Activated CD8-positive, alpha-beta memory T cell treated with anti-CD3 and anti-CD28 coated beads for 36 hours (primary cell): Measurements from ENCODE around the gene WDFY3. TPM values are rescaled to one million over a fixed set of nuclear protein-coding genes. Genes with fewer than 3 reads are reported as not detected.

Experiments
- CTCF ChIA-PET: fragments of 350-600 bp; sonication (Branson Sonifier 250); formaldehyde crosslinking; loops from one replicate; lab custom pipeline; 2021; ENCODE audit warnings: antibody characterized with exemption; lab: Charles Lee
- POLR2A ChIA-PET: fragments of 350-600 bp; sonication (Branson Sonifier 250); formaldehyde crosslinking; loops from one replicate; lab custom pipeline; 2021; ENCODE audit warnings: antibody characterized with exemption; lab: Charles Lee
- total RNA-seq, 2 experiments: library from RNA; stranded (reverse); gene quantifications; one replicate each; pipeline ENCODE4 v1.2.3, GENCODE V29; 2021

Gene WDFY3
- total RNA-seq, 2 experiments from 2014 or later, result 0.78 to 0.96 TPM

DNA sequence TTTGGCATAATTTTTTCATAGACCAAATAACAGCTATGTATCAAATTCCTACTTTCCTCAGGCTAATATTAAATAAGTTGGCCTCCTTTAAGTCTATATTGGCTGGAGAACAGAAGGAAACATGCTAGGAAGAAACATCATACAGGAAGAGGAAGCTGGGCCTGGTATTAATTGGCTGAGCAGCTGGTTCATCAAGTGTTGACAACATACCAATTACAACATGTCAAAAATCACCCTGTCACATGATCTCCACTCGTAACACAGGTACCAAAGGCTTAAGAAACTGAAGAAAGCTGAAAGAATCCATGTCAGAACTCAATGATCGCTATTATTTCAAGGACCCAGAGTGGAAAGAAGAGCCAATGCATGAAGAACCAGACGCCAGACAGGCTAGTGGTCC is 10.5 kb downstream of the WDFY3 start:
- ChIA-PET CTCF (no interaction called here), POLR2A (no interaction called here)

- CTCF ChIA-PET, result no interaction called here
- POLR2A ChIA-PET, result no interaction called here
Observed at GRCh38 chr4:84954982-84955567, 11.4 kb downstream of the WDFY3 start.

- ChIA-PET POLR2A (no interaction called here), CTCF (no interaction called here)
Observed at GRCh38 chr4:84952776-84953175, 13.7 kb downstream of the WDFY3 start.

DNA sequence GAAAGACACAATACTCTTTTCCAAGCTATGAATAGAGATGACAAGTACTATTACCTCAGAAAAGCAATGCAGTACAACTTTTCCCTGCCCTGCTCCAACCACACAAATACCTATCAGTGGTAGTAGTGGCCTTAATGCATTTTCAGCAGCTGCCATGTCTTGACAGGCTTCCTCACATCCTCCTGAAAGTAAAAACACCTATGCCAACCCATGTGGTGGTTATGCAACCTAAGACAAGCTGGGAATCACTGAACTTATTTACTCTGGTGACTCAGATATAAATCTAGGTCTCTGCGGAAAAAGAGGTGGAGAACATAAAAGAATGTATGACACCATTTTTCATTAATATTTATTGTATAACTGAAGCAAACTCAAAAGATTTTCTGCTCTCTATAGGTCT is 14.5 kb downstream of the WDFY3 start:
- ChIA-PET CTCF (no interaction called here), POLR2A (no interaction called here)

GRCh38 chr4:84948056-84948455 is 18.4 kb downstream of the WDFY3 start:
- ChIA-PET POLR2A (no interaction called here), CTCF (interaction anchor here (0.7 kb wide), 1 partner anchor 13 kb away, joined by 4 read pairs; no protein-coding TSS in a partner anchor)

- ChIA-PET POLR2A (no interaction called here), CTCF (no interaction called here)
Observed at GRCh38 chr4:84944947-84945346, 21.5 kb downstream of the WDFY3 start.

GRCh38 chr4:84940960-84941359 is 25.5 kb downstream of the WDFY3 start:
- ChIA-PET CTCF (no interaction called here), POLR2A (no interaction called here)

GRCh38 chr4:84939113-84939512 is 27.4 kb downstream of the WDFY3 start:
- ChIA-PET POLR2A (no interaction called here), CTCF (no interaction called here)

GRCh38 chr4:84938316-84938715 is 28.2 kb downstream of the WDFY3 start:
- ChIA-PET CTCF (no interaction called here), POLR2A (no interaction called here)

DNA sequence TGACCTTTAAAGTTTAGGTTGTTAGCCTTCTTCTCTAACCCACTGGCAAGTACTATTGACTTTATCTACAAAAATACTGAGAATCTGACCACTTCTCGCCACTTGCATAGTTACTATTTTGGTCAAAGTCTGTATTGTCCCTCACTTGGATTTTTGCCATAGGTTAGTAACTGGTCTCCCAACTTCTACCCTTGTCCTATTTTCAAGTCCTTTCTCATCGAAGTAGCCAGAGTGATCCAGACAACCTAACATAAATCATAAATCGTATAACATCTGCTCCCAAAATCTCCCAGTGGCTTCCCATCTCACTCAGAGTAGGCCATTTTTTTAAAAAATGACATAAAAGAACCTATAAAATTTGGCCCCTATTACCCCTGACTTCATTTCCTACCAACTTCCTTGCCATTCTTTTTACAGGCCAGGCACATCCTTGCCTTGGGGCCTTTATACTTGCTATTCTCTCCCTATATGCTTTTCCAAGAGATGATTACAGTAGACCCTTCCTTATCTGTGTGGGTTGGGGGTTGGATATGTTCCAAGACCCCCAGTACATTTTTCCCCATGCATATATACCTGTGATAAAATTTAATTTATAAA is 29.0 kb downstream of the WDFY3 start:
- POLR2A ChIA-PET, result no interaction called here

GRCh38 chr4:84936123-84936522 is 30.4 kb downstream of the WDFY3 start:
- CTCF ChIA-PET, result no interaction called here
- POLR2A ChIA-PET, result no interaction called here

More for the DNA sequence above, 29.0 kb downstream of the WDFY3 start:
- CTCF ChIA-PET, result no interaction called here

DNA sequence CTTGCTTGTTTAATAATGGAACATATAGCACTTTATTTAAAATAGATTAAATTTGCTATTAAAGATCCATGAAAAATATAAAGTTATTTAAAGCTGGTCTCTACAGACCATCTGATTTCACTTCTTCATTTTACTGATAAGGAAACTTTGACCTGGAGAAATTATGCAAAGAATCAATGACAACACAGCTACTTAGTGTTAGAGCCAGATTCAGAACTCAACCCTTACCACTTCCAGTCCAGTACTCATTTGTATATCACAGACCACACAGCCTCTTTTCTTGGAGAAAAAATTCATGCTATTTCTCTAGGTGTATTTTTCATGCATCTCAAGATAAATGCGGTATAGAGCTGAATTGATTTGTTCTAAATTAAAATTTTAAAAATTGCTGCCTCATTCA is 34.0 kb downstream of the WDFY3 start:
- CTCF ChIA-PET, result no interaction called here
- POLR2A ChIA-PET, result no interaction called here

- ChIA-PET POLR2A (no interaction called here), CTCF (no interaction called here)
Observed at GRCh38 chr4:84931961-84932360, 34.5 kb downstream of the WDFY3 start.

GRCh38 chr4:84931274-84931673 is 35.2 kb downstream of the WDFY3 start:
- ChIA-PET CTCF (no interaction called here), POLR2A (no interaction called here)

DNA sequence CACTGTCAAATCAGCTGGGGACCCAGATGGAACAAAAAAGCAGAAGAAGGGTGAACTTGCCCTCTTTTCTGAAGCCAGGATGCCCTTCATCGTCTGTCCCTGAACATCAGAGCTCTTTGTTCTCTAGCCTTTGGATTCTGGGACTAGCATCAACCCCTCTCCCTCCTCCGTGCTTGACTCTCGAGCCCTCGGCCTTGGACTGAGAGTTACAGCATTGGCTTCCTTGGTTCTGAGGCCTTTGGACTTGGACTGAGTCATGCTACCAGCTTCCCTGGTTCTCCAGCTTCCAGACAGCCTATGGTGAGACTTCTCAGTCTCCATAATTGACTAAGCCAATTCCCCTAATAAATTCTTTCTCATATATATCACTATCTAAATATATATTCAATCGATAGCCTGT is 38.4 kb downstream of the WDFY3 start:
- CTCF ChIA-PET, result no interaction called here
- POLR2A ChIA-PET, result no interaction called here

DNA sequence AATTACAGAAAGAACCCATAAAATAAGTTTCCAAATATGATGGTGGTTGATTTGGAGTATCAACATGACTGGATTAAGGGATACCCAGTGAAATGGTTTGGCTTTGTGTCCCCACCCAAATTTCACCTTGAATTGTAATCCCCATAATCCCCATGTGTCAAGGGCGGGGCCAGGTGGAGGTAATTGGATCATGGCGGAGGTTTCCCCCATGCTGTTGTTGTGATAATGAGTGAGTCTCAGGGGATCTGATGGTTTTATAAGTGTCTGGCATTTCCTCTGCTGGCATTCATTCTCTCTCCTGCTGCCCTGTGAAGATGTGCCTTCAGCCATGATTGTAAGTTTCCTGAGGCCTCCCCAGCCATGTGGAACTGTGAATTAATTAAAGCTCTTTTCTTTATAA is 39.1 kb downstream of the WDFY3 start:
- POLR2A ChIA-PET, result no interaction called here
- CTCF ChIA-PET, result no interaction called here

GRCh38 chr4:84925558-84925957 is 40.9 kb downstream of the WDFY3 start:
- CTCF ChIA-PET, result no interaction called here
- POLR2A ChIA-PET, result no interaction called here

GRCh38 chr4:84924434-84924833 is 42.1 kb downstream of the WDFY3 start:
- ChIA-PET CTCF (no interaction called here), POLR2A (no interaction called here)

DNA sequence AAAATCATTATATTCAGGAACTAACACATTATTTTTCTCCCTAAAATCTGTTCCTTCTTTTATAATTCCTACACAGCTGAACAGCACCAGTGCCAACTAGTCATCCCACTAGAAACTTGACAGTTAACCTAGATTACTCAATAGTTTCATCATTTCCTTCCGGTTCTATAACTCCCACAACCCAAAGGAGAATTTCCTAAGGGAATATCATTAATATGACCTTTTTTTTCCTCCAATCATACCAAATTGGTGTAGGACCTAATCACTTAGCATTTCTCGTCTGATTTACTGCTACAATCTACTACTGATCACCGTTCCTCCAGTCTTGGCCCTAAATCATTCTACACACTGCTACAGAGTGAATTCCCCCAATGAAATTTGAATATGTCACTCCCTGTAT is 45.9 kb downstream of the WDFY3 start:
- ChIA-PET POLR2A (no interaction called here), CTCF (no interaction called here)

- POLR2A ChIA-PET, result no interaction called here
- CTCF ChIA-PET, result no interaction called here
Observed at GRCh38 chr4:84917869-84918600, 48.5 kb downstream of the WDFY3 start.
